Germinal center (tissue), 1 donor: Measurements from ENCODE around the gene POLR3A.

Experiments
- DNase-seq: peaks from one replicate; pipeline ENCODE4 v3.0.0; 2012; ENCODE audit warnings: mixed read lengths, low spot score

The POLR3A gene

GRCh38 chr10:78046711-78047269 is 17.5 kb upstream of the POLR3A start:
- no peak for DNase-seq

- DNase-seq = no peak
These were observed 16.5 kb upstream of the POLR3A start for GRCh38 chr10:78045856-78046255.

GRCh38 chr10:78045237-78045636 is 15.9 kb upstream of the POLR3A start:
- DNase-seq = peak; percentile 47

- no peak for DNase-seq
These were observed 15.4 kb upstream of the POLR3A start for GRCh38 chr10:78044699-78045098.

GRCh38 chr10:78044179-78044578 is 14.9 kb upstream of the POLR3A start:
- DNase-seq = no peak

- DNase-seq = no peak
These were observed 13.4 kb upstream of the POLR3A start for GRCh38 chr10:78042752-78043104.

- no peak for DNase-seq
These were observed 12.9 kb upstream of the POLR3A start for GRCh38 chr10:78042058-78042751.

GRCh38 chr10:78041170-78042057 is 12.1 kb upstream of the POLR3A start:
- no peak for DNase-seq

- no peak for DNase-seq
These were observed 10.4 kb upstream of the POLR3A start for GRCh38 chr10:78039743-78040142.

- no peak for DNase-seq
These were observed 9.7 kb upstream of the POLR3A start for GRCh38 chr10:78038791-78039547.

GRCh38 chr10:78038105-78038504 is 8.8 kb upstream of the POLR3A start:
- DNase-seq = no peak

GRCh38 chr10:78035933-78036583 is 6.7 kb upstream of the POLR3A start:
- no peak for DNase-seq

- DNase-seq = no peak
These were observed 6.1 kb upstream of the POLR3A start for GRCh38 chr10:78035437-78035836.

GRCh38 chr10:78035025-78035424 is 5.7 kb upstream of the POLR3A start:
- no peak for DNase-seq

GRCh38 chr10:78033637-78034470 is 4.5 kb upstream of the POLR3A start, which contains the start of gene RPS24:
TSS of gene RPS24 (plus strand) at chr10:78033863. CDS start at chr10:78033902, 39 bp downstream.
- DNase-seq = peak; percentile 94

- no peak for DNase-seq
These were observed 4.0 kb upstream of the POLR3A start for GRCh38 chr10:78033387-78033636.

- no peak for DNase-seq
These were observed 662 bp downstream of the POLR3A start for GRCh38 chr10:78028438-78029268.

- DNase-seq = no peak
These were observed 3.5 kb downstream of the POLR3A start for GRCh38 chr10:78025685-78026364.

- no peak for DNase-seq
These were observed 5.6 kb downstream of the POLR3A start for GRCh38 chr10:78023741-78024140.

- no peak for DNase-seq
These were observed 8.1 kb downstream of the POLR3A start for GRCh38 chr10:78021201-78021600.
